Activated CD4-positive, alpha-beta T cell treated with anti-CD3 and anti-CD28 coated beads, Interleukin-2, amount 50 U/mL, for 24 hours (primary cell): ENCODE data around the gene SAMHD1.
"Not testable (repeated sequence)": the region's sequence is repeated elsewhere in the genome, so short reads cannot be mapped to it uniquely, and the experiment has no call there.

Experiments
- DNase-seq, 2 donors: peaks; one replicate each; pipeline ENCODE4 v3.0.0-alpha.2; 2020; ENCODE audit warnings: low read depth in 1 of 2, low spot score in 1 of 2

SAMHD1 gene

GRCh38 chr20:36951198-36951978 is at the start of gene SAMHD1:
Gene SAMHD1, minus strand, starts transcription at chr20:36951708. Its CDS starts 65 bp downstream, at chr20:36951643.
- peak; percentile 74 to 84 for DNase-seq

DNA sequence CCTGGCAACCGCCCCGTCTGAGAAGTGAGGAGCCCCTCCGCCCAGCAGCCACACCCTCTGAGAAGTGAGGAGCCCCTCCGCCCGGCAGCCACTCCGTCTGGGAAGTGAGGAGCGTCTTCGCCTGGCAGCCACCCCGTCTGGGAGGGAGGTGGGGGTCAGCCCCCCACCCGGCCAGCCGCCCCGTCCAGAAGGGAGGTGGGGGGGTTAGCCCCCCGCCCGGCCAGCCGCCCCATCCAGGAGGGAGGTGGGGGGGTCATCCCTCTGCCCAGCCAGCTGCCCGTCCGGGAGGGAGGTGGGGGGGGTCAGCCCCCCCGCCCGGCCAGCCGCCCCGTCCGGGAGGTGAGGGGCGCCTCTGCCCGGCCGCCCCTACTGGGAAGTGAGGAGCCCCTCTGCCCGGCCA is 48.7 kb upstream of the SAMHD1 start:
- not testable (repeated sequence) for DNase-seq

- no peak for DNase-seq
These were observed 47.1 kb upstream of the SAMHD1 start for GRCh38 chr20:36998652-36999051.

- DNase-seq: no peak
These were observed 45.6 kb upstream of the SAMHD1 start for GRCh38 chr20:36997121-36997520.

GRCh38 chr20:36994221-36994620 is 42.7 kb upstream of the SAMHD1 start:
- not testable (repeated sequence) for DNase-seq

GRCh38 chr20:36992802-36993334 is 41.4 kb upstream of the SAMHD1 start:
- DNase-seq: no peak

GRCh38 chr20:36991703-36992102 is 40.2 kb upstream of the SAMHD1 start:
- DNase-seq: no peak

DNA sequence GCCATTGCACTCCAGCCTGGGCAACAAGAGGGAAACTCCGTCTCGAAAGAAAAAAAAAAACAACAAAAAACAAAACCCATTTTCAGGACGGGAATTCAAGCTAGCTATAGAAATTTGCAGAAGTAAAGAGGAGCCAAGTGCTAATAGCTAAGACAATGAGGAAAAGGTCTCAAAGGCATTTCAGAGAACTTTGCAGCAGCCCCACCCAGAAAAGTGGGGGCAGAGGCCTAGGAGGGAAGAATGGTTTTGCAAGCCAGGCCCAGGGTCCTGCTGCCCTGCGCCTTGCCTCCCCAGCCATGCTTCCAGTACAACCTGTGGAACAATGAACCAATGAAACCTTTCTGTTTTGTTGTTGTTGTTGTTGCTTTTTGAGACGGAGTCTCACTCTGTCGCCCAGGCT is 38.3 kb upstream of the SAMHD1 start:
- no peak for DNase-seq

- no peak for DNase-seq
These were observed 37.0 kb upstream of the SAMHD1 start for GRCh38 chr20:36988494-36988966.

- no peak for DNase-seq
These were observed 32.7 kb upstream of the SAMHD1 start for GRCh38 chr20:36984257-36984638.

GRCh38 chr20:36975099-36975818 is 23.8 kb upstream of the SAMHD1 start:
- peak in 1 of 2 donors; percentile 37 for DNase-seq

DNA sequence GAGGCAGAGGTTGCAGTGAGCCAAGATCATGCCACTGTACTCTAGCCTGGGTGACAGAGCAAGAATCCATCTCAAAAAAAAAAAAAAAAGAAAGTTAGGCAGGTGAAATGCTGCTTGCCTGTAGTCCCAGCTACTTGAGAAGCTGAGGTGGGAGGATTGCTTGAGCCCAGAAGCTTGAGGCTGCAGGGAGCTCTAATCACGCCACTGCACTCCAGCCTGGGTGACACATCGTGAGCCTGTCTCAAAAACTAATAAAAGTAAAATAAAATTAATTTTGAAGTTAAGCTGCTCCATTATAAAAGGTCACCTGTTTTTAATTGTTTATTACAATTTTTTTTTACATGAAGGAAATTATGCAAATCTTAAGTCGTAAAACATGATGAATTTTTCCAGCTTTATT is 23.2 kb upstream of the SAMHD1 start:
- no peak for DNase-seq

DNA sequence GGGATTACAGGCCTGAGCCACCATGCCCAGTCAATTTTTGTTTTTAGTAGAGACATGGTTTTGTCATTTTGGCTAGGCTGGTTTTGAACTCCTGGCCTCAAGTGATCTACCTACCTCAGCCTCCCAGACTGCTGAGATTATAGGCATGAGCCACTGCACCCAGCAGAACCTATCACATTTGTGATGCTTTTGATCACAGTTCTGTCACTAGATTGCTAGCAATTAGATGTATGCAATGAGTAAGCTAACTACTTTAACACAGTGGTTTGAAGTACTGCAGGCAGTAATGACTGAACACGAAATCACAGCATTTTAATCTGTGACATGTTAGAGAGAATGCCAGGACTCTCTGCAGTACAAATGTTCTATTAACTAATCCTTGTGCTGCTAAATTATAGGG is 19.6 kb upstream of the SAMHD1 start:
- DNase-seq: no peak

DNA sequence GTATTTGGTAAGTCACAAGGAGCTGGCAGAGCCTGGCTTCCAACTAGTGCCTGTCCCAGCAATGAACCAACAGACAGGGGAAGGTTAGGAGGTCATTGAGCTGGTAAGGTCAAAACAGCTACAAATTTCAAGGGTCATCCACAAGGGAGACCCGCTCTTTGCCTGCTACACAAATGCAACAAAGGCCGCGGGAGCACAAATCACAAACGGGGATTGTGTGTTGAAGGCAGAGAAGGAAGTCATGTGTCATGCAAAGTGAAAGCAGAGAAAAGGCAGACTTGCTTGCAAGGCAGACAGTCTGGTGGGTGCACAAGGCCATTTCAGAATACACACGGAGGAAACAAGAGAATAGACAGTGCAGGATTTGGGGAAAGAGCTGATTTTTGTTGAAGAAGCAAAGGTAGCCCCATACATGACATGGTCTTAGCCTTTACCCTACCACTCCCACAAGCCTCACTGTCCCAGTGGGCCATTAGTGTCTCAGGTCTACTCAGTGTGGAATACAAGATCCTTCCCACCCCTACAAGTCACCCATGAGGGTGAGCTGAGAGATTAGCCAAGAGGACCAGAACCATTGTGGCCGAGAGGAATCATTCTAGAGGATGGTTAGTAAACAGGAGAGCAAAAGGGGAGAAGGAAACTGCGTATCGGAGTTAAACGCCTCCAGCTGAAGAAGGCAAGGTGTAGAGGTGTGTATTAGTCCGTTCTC is 18.1 kb upstream of the SAMHD1 start:
- peak; percentile 17 to 19 for DNase-seq

GRCh38 chr20:36969051-36969450 is 17.5 kb upstream of the SAMHD1 start:
- no peak for DNase-seq

- DNase-seq: no peak
These were observed 16.1 kb upstream of the SAMHD1 start for GRCh38 chr20:36967636-36968035.

- DNase-seq: not testable (repeated sequence)
These were observed 15.5 kb upstream of the SAMHD1 start for GRCh38 chr20:36966965-36967364.

DNA sequence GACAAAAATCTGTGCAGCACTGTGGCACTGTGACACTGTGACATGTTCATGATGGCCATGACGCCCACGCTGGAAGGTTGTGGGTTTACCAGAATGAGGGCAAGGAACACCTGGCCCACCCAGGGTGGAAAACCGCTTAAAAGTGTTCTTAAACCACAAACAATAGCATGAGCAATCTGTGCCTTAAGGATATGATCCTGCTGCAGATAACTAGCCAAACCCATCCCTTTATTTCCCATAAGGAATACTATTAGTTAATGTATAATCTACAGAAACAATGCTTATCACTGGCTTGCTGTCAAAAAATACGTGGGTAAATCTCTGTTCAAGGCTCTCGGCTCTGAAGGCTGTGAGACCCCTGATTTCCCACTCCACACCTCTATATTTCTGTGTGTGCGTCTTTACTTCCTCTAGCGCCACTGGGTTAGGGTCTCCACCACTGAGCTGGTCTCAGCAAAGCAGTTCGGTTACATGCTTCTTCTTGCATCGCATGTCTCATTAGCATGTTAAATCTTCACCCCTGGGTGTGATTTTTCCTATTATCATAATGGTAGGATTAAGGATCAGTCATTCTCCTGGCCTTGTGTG is 10.9 kb upstream of the SAMHD1 start:
- not testable (repeated sequence) for DNase-seq

DNA sequence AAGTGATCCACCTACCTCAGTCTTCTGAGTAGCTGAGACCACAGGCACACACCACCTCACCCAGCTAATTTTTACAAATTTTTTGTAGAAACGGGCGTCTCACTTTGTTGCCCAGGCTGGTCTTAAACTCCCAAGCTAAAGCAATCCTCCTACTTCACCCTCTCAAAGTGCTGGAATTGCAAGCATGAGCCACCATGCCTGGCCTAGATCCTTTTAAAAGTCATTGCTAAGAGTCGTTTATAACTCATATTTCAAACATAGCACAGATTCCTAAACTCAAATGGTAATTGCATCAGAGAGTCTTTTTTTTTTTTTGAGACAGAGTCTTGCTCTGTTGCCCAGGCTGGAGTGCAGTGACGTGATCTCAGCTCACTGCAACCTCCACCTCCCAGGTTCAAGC is 7.7 kb upstream of the SAMHD1 start:
- DNase-seq: no peak

DNA sequence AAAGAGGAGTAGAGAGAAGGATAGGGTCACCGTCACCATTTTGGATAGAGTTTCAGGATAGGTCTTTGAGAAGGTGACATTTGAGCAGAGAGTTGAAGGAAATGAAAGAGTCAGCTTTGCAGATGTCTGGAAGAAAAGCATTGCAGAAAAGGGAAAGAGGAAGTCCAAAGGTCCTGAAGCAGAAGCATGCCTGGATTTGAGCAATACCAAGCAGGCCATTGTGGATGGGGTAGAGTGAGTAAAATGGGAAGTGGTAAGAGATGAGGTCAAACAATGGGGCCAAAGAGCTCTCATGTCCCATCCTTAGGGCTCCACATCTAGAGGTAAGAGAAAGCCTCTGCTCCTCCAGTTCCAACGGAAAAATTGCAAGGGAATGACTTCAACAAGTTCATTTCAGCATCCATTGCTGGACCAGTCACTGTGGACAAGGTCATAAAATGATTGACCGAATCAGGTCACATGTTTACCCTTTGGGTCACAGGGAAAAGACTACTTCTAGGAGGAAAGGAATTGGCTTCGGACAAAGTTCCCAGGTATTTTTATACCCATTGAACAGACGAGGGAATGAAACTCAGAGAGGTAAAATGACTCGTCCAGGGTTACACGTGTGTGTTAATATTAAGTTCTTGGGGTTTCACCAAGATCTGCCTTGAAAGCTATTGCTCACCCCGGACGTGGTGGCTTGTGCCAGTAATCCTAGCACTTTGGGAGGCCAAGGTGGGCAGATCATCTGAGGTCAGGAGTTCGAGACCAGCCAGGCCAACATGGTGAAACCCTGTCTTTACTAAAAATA is 6.6 kb upstream of the SAMHD1 start:
- no peak for DNase-seq
